GM18868 (cell line): ENCODE data around the gene CGRRF1.

ENCODE experiments used
- ATAC-seq: cut with Tn5 transposase; IDR thresholded peaks from one replicate; pipeline ENCODE4 v1.9.1; 2021; ENCODE audit warnings: mild to moderate bottlenecking, moderate library complexity; ENCODE audit not compliant: unreplicated experiment

Gene CGRRF1

DNA sequence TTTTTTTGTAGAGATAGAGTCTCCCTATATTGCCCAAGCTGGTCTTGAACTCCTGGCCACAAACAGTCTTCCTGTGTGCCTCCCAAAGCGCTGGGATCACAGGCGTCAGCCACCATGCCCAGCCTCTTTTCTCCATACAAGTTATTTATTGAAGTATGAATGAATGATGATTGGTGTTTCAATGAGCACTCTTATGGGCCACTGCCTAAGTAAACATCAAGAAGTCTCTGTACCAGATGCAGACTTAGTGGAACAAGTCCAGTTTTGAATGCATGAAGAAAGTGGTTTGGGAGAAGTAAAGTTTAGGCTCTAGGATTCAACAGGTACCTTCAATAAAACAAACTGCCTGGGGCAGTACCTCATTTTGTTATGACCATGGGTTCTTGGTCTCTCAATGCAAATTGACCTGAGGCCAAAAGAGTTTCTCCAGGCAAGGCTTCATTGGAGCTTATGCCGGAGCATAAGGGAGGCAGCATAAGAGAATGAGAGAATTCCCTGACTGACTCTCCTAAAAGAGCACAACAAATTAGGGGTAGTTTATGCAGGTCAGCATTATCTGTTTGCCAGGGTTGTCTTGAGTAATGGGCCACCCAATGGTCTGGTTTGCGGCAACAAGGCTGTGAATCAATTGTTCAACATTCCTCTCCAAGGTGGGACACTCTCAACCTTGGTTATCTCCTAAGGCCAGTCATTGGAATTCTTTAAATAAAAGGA is 19.8 kb upstream of the CGRRF1 start:
- ATAC-seq = no peak

GRCh38 chr14:54490445-54491175 is 19.1 kb upstream of the CGRRF1 start:
- ATAC-seq = no peak

DNA sequence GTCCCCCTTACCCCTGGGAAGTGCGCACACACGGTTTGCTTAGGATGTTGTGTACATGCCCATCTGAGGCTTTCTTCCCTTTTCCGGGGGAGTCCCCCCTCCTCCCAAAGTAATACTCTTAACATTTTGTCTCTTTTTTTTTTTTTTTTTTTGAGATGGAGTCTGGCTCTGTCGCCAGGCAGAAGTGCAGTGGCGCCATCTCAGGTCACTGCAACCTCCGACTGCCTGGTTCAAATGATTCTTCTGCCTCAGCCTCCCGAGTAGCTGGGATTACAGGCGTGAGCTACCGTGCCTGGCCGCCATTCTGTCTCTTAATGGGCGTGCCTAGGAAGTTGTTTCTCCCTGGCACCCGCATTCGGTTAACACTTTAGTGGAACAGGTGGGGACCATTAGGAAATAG is 16.4 kb upstream of the CGRRF1 start:
- no peak for ATAC-seq

DNA sequence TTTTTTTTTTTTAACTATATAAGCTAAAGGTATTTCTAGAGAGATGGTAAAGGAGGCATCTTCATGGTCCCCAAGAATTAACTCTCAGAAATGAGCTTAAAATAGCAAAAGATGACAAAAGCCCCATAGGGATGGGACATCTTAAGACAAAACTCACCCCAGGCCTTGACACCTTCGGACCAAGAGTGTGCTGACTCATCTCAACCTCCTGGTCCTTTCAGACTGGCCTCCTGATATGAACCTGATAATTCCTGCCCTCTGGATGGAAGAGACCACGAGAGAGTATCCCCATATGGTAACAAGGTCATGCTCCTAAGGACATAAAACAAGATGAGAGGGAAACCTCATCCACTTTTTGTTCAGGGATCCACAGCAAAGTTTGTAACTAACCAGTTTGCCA is 12.5 kb upstream of the CGRRF1 start:
- ATAC-seq = no peak

- ATAC-seq = no peak
Measured at GRCh38 chr14:54498095-54498531, 11.6 kb upstream of the CGRRF1 start.

- no peak for ATAC-seq
Measured at GRCh38 chr14:54498579-54498978, 11.1 kb upstream of the CGRRF1 start.

DNA sequence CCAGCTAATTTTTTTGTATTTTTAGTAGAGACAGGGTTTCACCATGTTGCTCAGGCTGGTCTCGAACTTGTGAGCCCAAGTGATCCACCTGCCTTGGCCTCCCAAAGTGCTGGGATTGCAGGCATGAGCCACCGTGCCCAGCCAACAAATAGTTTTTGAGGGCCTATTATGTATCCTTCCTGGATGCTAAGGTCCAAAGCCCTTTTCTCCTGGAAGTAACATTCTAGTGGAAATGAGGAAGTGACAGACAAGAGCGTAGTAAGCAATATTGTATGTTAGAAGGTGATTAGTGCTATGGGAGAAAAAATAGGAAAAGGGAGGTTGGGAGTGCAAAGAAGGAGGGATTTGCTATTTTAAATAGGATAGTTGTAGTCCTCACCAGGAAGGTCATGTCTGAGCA is 9.0 kb upstream of the CGRRF1 start:
- ATAC-seq = no peak

- ATAC-seq = no peak
Measured at GRCh38 chr14:54501480-54501879, 8.2 kb upstream of the CGRRF1 start.

- no peak for ATAC-seq
Measured at GRCh38 chr14:54502602-54503001, 7.1 kb upstream of the CGRRF1 start.

- ATAC-seq = no peak
Measured at GRCh38 chr14:54503486-54503885, 6.2 kb upstream of the CGRRF1 start.

DNA sequence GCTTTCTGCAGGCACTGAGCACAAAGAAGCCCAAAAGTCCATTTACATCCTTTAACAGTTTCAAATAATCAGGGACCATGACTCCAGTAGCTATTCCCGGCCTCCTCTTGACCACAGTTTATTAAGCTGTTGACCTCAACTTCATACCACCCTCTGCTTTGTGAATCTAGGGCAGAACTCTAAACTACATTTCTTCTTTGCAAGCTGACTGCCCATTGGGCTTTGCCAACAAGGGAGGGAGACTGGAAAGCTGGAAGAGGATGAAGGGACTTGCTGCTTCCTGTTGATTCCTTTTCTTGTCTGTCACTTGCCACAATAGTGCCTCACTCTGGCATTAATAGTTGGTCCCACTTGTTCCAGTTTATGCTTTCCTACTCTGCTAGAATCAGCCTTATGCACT is 2.7 kb downstream of the CGRRF1 start:
- no peak for ATAC-seq

GRCh38 chr14:54515670-54516069 is 6.0 kb downstream of the CGRRF1 start:
- no peak for ATAC-seq

DNA sequence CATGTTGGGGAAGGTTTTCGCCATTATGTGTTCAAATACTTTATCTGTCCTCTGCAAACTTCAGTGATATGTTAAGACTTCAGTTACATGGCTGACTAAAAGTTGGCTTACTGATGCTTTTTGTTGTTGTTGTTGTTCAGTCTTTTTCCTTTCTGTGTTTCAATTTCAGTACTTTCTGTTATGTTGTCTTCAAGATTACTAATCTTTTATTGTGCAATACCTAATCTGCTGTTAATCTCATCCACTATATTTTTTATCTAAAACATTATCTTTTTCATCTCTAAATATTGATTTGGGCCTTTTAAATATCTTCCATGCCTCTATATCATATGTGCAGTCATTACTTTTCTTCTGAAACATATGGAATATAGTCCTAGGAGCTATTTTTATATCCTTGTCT is 7.0 kb downstream of the CGRRF1 start:
- no peak for ATAC-seq

DNA sequence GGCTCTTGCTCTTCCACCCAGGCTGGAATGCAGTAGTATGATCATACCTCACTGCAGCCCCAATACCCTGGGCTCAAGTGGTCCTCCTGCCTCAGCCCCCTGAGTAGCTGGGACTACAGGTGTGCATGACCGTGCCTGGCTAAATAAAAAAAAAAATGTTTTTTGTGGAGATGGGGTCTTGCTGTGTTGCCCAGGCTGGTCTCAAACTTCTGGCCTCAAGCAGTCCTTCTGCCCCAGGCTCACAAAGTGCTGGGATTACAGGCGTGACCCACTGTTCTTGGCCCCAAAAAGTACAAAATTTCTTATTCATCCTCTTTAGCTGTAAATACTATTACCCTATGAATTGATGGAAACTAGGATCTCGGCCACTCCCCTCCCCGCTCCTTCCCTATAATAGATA is 14.7 kb downstream of the CGRRF1 start:
- ATAC-seq = no peak

GRCh38 chr14:54528973-54529372 is 19.3 kb downstream of the CGRRF1 start:
- ATAC-seq = no peak

DNA sequence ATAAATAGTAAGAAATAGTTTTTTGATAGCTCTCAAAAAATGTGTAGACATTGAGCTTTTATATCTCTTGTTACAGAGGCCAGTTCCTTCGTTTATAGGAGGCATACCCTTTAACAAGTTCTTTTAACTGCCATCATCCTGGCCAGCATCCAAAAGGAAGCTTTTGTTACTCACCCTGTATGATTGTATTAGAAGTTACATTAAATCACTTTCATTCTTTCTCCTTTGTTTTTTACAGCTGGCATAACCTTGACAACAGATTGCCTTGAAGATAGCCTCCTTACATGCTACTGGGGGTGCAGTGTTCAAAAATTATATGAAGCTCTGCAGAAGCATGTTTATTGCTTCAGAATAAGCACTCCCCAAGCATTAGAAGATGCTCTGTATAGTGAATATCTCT is 20.1 kb downstream of the CGRRF1 start:
- no peak for ATAC-seq

- ATAC-seq = peak; percentile 98
Measured at GRCh38 chr14:54532111-54533012, 22.7 kb downstream of the CGRRF1 start.

DNA sequence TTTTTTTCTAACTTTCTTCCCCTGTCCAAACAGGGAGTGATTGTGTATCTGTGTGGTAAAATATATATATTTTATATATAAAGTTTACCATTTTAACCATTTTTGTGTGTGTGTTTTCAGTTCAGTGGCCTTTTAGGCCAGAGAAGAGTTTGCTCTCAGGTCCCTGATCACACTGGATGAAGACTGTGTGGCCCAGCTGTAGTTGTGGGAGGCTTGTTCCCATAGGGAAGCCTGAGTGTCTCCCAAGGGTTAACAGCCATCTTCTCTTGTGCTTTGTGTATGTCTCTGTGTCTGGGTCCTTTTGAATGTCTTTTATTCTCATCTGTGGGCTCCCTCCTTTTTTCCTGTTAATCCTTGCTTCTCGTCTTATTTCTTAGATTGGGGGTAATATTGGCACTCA is 23.4 kb downstream of the CGRRF1 start:
- ATAC-seq = peak; percentile 5

DNA sequence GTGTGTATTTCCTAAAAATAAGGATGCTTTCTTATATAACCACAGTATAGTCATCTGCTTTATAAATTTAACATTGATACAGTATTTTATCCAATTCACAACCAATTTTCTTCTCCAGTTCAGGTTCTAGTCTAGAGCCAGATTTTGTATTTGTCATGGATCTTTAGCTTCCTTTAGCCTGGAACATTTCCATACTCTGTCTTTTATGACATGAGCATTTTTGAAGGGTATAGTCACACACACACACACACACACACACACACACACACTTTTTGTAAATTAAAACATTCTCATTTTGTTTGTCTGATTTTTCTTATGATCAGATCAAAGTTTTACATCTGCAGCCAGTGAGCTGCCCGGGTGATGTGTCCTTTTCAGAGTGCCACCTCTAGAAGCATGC is 25.4 kb downstream of the CGRRF1 start:
- no peak for ATAC-seq

DNA sequence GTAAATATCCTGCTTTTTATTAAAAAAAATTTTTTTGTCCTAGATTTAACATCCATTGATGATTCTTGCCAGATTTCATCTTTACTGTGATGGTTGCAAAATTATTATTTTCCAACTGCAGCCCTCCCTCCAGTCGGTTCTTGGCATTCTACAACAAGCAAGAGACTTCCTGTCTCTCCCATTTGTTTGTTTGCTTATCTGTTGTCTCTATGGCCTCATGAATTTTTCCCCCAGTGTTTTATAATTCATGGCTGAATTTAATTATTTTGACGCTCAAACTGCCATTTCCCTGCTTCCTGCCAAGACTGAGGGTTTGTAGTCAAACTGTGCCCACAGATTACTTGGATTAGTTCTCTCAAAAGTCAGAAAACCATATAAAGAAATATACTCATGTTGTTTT is 25.9 kb downstream of the CGRRF1 start:
- ATAC-seq = no peak

GRCh38 chr14:54537651-54538050 is 27.9 kb downstream of the CGRRF1 start:
- ATAC-seq = no peak

- no peak for ATAC-seq
Measured at GRCh38 chr14:54538055-54538454, 28.3 kb downstream of the CGRRF1 start.
